A549 (cell line): ENCODE results near the gene NCBP2. TPM values are rescaled to one million over a fixed set of nuclear protein-coding genes. Genes with fewer than 3 reads are reported as not detected.

Source experiments
- ATAC-seq, 2 experiments: fragments of 200-7000 bp in 1 of 2; fragments of >200 bp in 1 of 2; cut with Nextera tagmentation in 1 of 2; cut with Tn5 transposase in 1 of 2; 3 replicates each; pipeline versions ENCODE4 v1.8.0 to v1.9.1; 2018 to 2020; ENCODE audit warnings: mild to moderate bottlenecking in 1 of 2, moderate library complexity in 1 of 2
- CTCF ChIA-PET: fragments of 300-600 bp; sonication (Branson Sonifier 250); formaldehyde crosslinking; extraction: SDS; loops from one replicate; lab custom pipeline; 2021; ENCODE audit warnings: antibody characterized with exemption, inconsistent platforms; lab: Yijun Ruan, JAX
- POLR2A ChIA-PET: fragments of 350-600 bp; formaldehyde crosslinking; extraction: SDS; loops from one replicate; lab custom pipeline; 2021; ENCODE audit warnings: antibody characterized with exemption, inconsistent platforms; lab: Yijun Ruan, JAX
- DNase-seq, 2 experiments: peaks; one replicate each; pipeline versions ENCODE4 v3.0.0 to v3.0.0-alpha.2; 2011 to 2016; ENCODE audit warnings: low read depth in 1 of 2, low spot score in 1 of 2
- FAIRE-seq: peaks from 2 replicates; lab custom pipeline; 2011; peaks lifted over from hg19 to GRCh38; lab: Jason Lieb, UNC
- H3K27ac ChIP-seq, 2 experiments: fragments of >200 bp; sonication (Bioruptor Twin); formaldehyde crosslinking; 3 replicates each; pipeline ENCODE4 v1.5.1; 2016 to 2017
- H3K4me1 ChIP-seq: fragments of >200 bp; sonication (Bioruptor Twin); formaldehyde crosslinking; 3 replicates; pipeline ENCODE4 v1.6.1; 2016
- H3K4me2 ChIP-seq: fragments of >200 bp; sonication (Bioruptor Twin); formaldehyde crosslinking; 3 replicates; pipeline ENCODE4 v1.6.1; 2016
- H3K4me3 ChIP-seq: fragments of >200 bp; sonication (Bioruptor Twin); formaldehyde crosslinking; 3 replicates; pipeline ENCODE4 v1.5.1; 2016
- H3K9me3 ChIP-seq: fragments of >200 bp; sonication (Bioruptor Twin); formaldehyde crosslinking; 3 replicates; pipeline ENCODE4 v1.6.1; 2016
- ATOH8 ChIP-seq: fragments of 250-450 bp; sonication (Bioruptor Pico); IDR thresholded peaks from 2 replicates; pipeline ENCODE4 v1.5.0; 2020; ENCODE audit warnings: low read depth, mild to moderate bottlenecking, moderate library complexity
- BHLHE40 ChIP-seq: IDR thresholded peaks from 2 replicates; pipeline ENCODE4 v1.6.1; 2012; ENCODE audit warnings: low read depth, low read length, inconsistent platforms
- CHD2 ChIP-seq: fragments of 150-350 bp; IDR thresholded peaks from 2 replicates; pipeline ENCODE4 v1.6.1; 2014; ENCODE audit warnings: low read length; ENCODE audit not compliant: partially characterized antibody
- EHF ChIP-seq: fragments of 250-450 bp; sonication (Bioruptor Pico); IDR thresholded peaks from 2 replicates; pipeline ENCODE4 v1.5.0; 2020; ENCODE audit warnings: mild to moderate bottlenecking
- EP300 ChIP-seq, 2 experiments: fragments of >200 bp; sonication (Bioruptor Twin); formaldehyde crosslinking; IDR thresholded peaks; 2 replicates in 1 of 2; 3 replicates in 1 of 2; pipeline ENCODE4 v1.6.1; 2016 to 2017
- ESRRA ChIP-seq: fragments of 150-350 bp; IDR thresholded peaks from 2 replicates; pipeline ENCODE4 v1.6.1; 2014; ENCODE audit warnings: mild to moderate bottlenecking, low read length, borderline replicate concordance
- FOSB ChIP-seq: fragments of 250-450 bp; sonication (Bioruptor Pico); IDR thresholded peaks from 2 replicates; pipeline ENCODE4 v1.5.0; 2020; ENCODE audit warnings: mild to moderate bottlenecking, moderate library complexity
- FOXS1 ChIP-seq: fragments of 250-450 bp; sonication (Bioruptor Pico); IDR thresholded peaks from 2 replicates; pipeline ENCODE4 v1.5.0; 2020; ENCODE audit warnings: mild to moderate bottlenecking, moderate library complexity
- GATA3 ChIP-seq: IDR thresholded peaks from 2 replicates; pipeline ENCODE4 v1.6.1; 2012; ENCODE audit warnings: borderline replicate concordance
- HEYL ChIP-seq: fragments of 250-450 bp; sonication (Bioruptor Pico); IDR thresholded peaks from 2 replicates; pipeline ENCODE4 v1.8.0; 2021; ENCODE audit warnings: mild to moderate bottlenecking, moderate library complexity
- HOXA7 ChIP-seq: fragments of 250-450 bp; sonication (Bioruptor Pico); IDR thresholded peaks from 2 replicates; pipeline ENCODE4 v1.5.0; 2020; ENCODE audit warnings: mild to moderate bottlenecking, moderate library complexity
- HOXB13 ChIP-seq: fragments of 250-450 bp; sonication (Bioruptor Pico); IDR thresholded peaks from 2 replicates; pipeline ENCODE4 v1.5.0; 2020; ENCODE audit warnings: low read depth, mild to moderate bottlenecking, moderate library complexity
- MAFK ChIP-seq: fragments of 450-650 bp; IDR thresholded peaks from 2 replicates; pipeline ENCODE4 v1.6.1; 2014; ENCODE audit not compliant: partially characterized antibody
- NPAS2 ChIP-seq: fragments of 250-450 bp; sonication (Bioruptor Pico); IDR thresholded peaks from 2 replicates; pipeline ENCODE4 v1.8.0; 2022; ENCODE audit warnings: mild to moderate bottlenecking, moderate library complexity, borderline replicate concordance
- PBX3 ChIP-seq: IDR thresholded peaks from 2 replicates; pipeline ENCODE4 v1.6.1; 2012
- PHF8 ChIP-seq: fragments of 200-600 bp; sonication (generic); IDR thresholded peaks from 2 replicates; pipeline ENCODE4 v1.6.1; 2016; ENCODE audit warnings: low read depth, mild to moderate bottlenecking, antibody characterized with exemption, moderate library complexity, borderline replicate concordance
- POLR2AphosphoS2 ChIP-seq: conservative IDR thresholded peaks from 2 replicates; pipeline ENCODE4 v1.6.1; 2012; ENCODE audit warnings: low read length, improper control_type of control experiment, inconsistent platforms
- RCOR1 ChIP-seq: fragments of 150-350 bp; IDR thresholded peaks from 2 replicates; pipeline ENCODE4 v1.6.1; 2014; ENCODE audit warnings: antibody characterized with exemption, low read length, low read depth
- RFX5 ChIP-seq: fragments of 450-650 bp; IDR thresholded peaks from 2 replicates; pipeline ENCODE4 v1.7.1; 2014; ENCODE audit warnings: antibody characterized with exemption, mild to moderate bottlenecking, moderate library complexity
- TFCP2L1 ChIP-seq: fragments of 250-450 bp; sonication (Bioruptor Pico); IDR thresholded peaks from 2 replicates; pipeline ENCODE4 v1.5.0; 2021; ENCODE audit warnings: mild to moderate bottlenecking
- USF2 ChIP-seq: fragments of 450-650 bp; IDR thresholded peaks from 2 replicates; pipeline ENCODE4 v1.6.1; 2014; ENCODE audit warnings: antibody characterized with exemption
- ZFP36 ChIP-seq: fragments of 450-650 bp; IDR thresholded peaks from 2 replicates; pipeline ENCODE4 v1.6.1; 2014; ENCODE audit warnings: borderline replicate concordance; ENCODE audit not compliant: partially characterized antibody
- ZSCAN20 ChIP-seq: fragments of 250-450 bp; sonication (Bioruptor Pico); IDR thresholded peaks from 2 replicates; pipeline ENCODE4 v1.8.0; 2022; ENCODE audit warnings: mild to moderate bottlenecking, moderate library complexity
- WGBS: methylation state at CpG from one replicate; pipeline ENCODE4 v1.1.6; 2017; ENCODE audit errors: missing lambda C conversion rate; 5-methylcytosine and 5-hydroxymethylcytosine counted together
- polyA plus RNA-seq, 4 experiments: library from polyadenylated mRNA; depleted of rRNA in 3 of 4; stranded (reverse); fragments of >200 nt; fragmentation: RNase III in 1 of 4; extraction: RNeasy Plus Mini Kit Qiagen cat#74134 plus additional on column Dnase treatment in 1 of 4; gene quantifications; 2 replicates in 3 of 4; 3 replicates in 1 of 4; pipeline ENCODE4 v1.2.3, GENCODE V29; 2011 to 2017
- TF ChIP-seq, protein P1 (sequence below): fragments of 200-600 bp; sonication (generic); IDR thresholded peaks from 2 replicates; pipeline ENCODE4 v1.6.1; 2016; ENCODE audit warnings: antibody characterized with exemption, mild to moderate bottlenecking, moderate library complexity
- TF ChIP-seq, protein P2 (sequence below): fragments of >200 bp; sonication (Bioruptor Twin); formaldehyde crosslinking; IDR thresholded peaks from 2 replicates; pipeline ENCODE4 v1.6.1; 2016

The NCBP2 gene
- polyA plus RNA-seq, 2 of the 4 experiments (the other 2 are of a cell fraction) = 63.6 to 68.0 TPM

GRCh38 chr3:196918968-196919367 is 23.4 kb downstream of the NCBP2 start:
- Histone ChIP-seq H3K9me3 (0 out of 3 replicates have a peak, but pooled peaks cover 3% of the 10 kb centered on the region), H3K4me3 (no peak overlapping the region), H3K4me2 (no peak overlapping the region), H3K27ac (no peak overlapping the region), H3K4me1 (no peaks in the 10 kb centered on the region)
- FAIRE-seq = no peak
- no peak for ATAC-seq
- no peak for DNase-seq
- 76% methylated on average over 2 of the region's 2 CpGs for WGBS
- TF ChIP-seq HEYL (CRISPR knock-in tag) (no peak), HOXB13 (CRISPR knock-in tag) (no peak), CHD2 (no peak), MAFK (no peak), TFCP2L1 (CRISPR knock-in tag) (no peak), RFX5 (no peak), PHF8 (no peak), USF2 (no peak), EP300 (IDR thresholded peaks at IDR 0.05) (no peak), FOXS1 (CRISPR knock-in tag) (no peak), FOSB (CRISPR knock-in tag) (no peak), BHLHE40 (no peak), POLR2AphosphoS2 (no peak), ESRRA (no peak), ATOH8 (CRISPR knock-in tag) (no peak), ZFP36 (no peak), GATA3 (no peak), NPAS2 (CRISPR knock-in tag) (no peak), ZSCAN20 (no peak)
- TF ChIP-seq, protein P1, sequence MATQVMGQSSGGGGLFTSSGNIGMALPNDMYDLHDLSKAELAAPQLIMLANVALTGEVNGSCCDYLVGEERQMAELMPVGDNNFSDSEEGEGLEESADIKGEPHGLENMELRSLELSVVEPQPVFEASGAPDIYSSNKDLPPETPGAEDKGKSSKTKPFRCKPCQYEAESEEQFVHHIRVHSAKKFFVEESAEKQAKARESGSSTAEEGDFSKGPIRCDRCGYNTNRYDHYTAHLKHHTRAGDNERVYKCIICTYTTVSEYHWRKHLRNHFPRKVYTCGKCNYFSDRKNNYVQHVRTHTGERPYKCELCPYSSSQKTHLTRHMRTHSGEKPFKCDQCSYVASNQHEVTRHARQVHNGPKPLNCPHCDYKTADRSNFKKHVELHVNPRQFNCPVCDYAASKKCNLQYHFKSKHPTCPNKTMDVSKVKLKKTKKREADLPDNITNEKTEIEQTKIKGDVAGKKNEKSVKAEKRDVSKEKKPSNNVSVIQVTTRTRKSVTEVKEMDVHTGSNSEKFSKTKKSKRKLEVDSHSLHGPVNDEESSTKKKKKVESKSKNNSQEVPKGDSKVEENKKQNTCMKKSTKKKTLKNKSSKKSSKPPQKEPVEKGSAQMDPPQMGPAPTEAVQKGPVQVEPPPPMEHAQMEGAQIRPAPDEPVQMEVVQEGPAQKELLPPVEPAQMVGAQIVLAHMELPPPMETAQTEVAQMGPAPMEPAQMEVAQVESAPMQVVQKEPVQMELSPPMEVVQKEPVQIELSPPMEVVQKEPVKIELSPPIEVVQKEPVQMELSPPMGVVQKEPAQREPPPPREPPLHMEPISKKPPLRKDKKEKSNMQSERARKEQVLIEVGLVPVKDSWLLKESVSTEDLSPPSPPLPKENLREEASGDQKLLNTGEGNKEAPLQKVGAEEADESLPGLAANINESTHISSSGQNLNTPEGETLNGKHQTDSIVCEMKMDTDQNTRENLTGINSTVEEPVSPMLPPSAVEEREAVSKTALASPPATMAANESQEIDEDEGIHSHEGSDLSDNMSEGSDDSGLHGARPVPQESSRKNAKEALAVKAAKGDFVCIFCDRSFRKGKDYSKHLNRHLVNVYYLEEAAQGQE = no peak
- ChIA-PET CTCF (no interaction called here), POLR2A (no interaction called here)

DNA sequence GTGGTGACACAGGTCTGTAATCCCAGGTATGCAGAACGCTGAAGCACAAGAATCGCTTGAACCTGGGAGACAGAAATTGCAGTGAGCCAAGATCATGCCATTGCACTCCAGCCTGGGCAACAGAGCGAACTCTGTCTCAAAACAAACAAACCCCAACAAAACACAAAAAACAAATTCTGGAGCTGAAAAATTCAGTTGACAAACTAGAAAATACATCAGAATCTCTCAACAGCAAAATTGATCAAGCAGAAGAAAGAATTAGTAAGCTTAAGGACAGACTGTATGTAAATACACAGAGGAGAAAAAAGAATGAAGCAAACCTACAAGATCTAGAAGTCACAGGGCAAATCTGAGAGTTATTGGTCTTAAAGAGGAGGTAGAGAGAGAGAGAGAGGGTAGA is 25.3 kb downstream of the NCBP2 start:
- WGBS = 98% methylated on average over 3 of the region's 3 CpGs
- no peak overlapping the region for H3K4me2 ChIP-seq
- no peak for ATAC-seq
- no peak overlapping the region for H3K27ac ChIP-seq
- TF ChIP-seq RCOR1 (no peak), HOXA7 (no peak), BHLHE40 (no peak), PBX3 (no peak), EHF (CRISPR knock-in tag) (no peak), ZFP36 (no peak)
- TF ChIP-seq, protein P2, sequence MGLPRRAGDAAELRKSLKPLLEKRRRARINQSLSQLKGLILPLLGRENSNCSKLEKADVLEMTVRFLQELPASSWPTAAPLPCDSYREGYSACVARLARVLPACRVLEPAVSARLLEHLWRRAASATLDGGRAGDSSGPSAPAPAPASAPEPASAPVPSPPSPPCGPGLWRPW = no peak
- H3K4me3 ChIP-seq = no peak overlapping the region
- FAIRE-seq = no peak
- 0 out of 3 replicates have a peak, but pooled peaks cover 3% of the 10 kb centered on the region for H3K9me3 ChIP-seq
- DNase-seq = no peak
- ChIA-PET POLR2A (no interaction called here), CTCF (interaction anchor here (0.5 kb wide), 1 partner anchor 364 kb away, joined by 3 read pairs; no protein-coding TSS in a partner anchor)
- no peaks in the 10 kb centered on the region for H3K4me1 ChIP-seq
